ENCODE data around the gene NEMF.
"Not testable (repeated sequence)": the region's sequence is repeated elsewhere in the genome, so short reads cannot be mapped to it uniquely, and the experiment has no call there.

The NEMF gene

DNA sequence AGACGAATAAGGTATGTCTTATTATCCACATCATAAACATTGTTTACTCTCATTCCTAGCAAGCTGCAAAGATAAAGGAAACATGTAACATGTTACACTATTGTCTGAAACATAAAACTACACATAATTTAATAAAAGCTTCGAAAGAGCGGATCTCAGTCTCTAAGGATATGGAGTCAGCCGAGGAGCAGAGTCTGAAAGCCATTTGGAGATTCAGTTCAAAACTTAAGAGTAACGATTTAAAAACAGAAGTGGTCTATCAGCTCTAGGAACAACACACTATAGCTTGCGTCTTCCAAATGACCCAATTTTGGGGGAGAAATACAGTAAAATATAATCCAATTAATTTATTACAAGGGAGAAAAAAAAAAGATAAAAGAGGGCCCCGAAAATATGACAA is 775 bp downstream of the NEMF start:
- H3K4me3 ChIP-seq (replicated peaks; ENCODE audit: low read depth, low read length), result peak overlapping the region; percentile 98
- no peak for TF ChIP-seq CTCF (IDR thresholded peaks at IDR 0.05; ENCODE audit: low read length, missing control alignments)
- peak; percentile 13 for DNase-seq (ENCODE audit: low read depth)

- H3K4me3 ChIP-seq (replicated peaks; ENCODE audit: low read depth, low read length), result no peak overlapping the region
- no peak for TF ChIP-seq CTCF (IDR thresholded peaks at IDR 0.05; ENCODE audit: low read length, missing control alignments)
Observed at GRCh38 chr14:49849213-49849847, 3.3 kb downstream of the NEMF start.

DNA sequence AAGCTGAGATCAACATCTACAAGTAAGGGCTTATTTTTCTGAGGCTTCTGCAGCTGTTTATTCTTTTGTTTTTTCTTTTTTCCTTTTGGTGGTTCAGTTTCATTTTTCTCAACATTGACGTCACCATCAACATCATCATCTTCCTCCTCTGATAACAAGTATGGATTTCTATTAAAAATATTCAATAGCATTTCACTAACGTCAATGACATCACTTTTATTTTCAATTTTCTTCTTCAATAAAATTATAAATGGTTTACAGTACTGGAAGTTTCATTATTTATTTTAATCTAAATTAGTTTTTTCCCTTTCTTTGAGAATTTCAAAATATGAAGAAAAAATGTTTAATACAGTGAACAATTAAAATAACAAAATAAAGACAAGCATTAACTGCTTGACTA is 23.9 kb downstream of the NEMF start:
- no peak for TF ChIP-seq CTCF (IDR thresholded peaks at IDR 0.05; ENCODE audit: low read length, missing control alignments)
- no peak overlapping the region for H3K4me3 ChIP-seq (replicated peaks; ENCODE audit: low read depth, low read length)
- no peak for DNase-seq (ENCODE audit: low read depth)

More at GRCh38 chr14:49849213-49849847, 3.3 kb downstream of the NEMF start:
- no peak for DNase-seq (ENCODE audit: low read depth)

GRCh38 chr14:49820176-49820575 is 32.4 kb downstream of the NEMF start:
- H3K4me3 ChIP-seq (replicated peaks; ENCODE audit: low read depth, low read length), result no peak overlapping the region
- TF ChIP-seq CTCF (IDR thresholded peaks at IDR 0.05; ENCODE audit: low read length, missing control alignments), result no peak
- no peak for DNase-seq (ENCODE audit: low read depth)

DNA sequence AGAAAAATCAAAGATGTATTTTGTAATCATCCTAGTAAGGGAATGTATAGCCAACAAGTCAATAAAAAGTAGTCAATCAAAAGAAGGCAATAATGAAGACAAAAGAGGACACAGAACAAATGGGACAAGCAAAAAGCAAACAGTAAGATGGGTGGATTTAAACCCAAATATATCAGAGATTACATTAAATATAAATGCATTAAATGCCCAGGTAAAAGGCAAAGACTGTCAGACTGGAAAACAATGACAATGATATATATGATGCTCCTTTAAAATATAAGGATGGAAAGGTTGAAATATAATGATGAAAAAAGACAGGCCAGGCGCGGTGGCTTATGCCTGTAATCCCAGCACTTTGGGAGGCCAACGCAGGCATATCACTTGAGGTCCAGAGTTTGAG is 35.7 kb downstream of the NEMF start:
- H3K4me3 ChIP-seq (replicated peaks; ENCODE audit: low read depth, low read length), result no peak overlapping the region
- no peak for TF ChIP-seq CTCF (IDR thresholded peaks at IDR 0.05; ENCODE audit: low read length, missing control alignments)

DNA sequence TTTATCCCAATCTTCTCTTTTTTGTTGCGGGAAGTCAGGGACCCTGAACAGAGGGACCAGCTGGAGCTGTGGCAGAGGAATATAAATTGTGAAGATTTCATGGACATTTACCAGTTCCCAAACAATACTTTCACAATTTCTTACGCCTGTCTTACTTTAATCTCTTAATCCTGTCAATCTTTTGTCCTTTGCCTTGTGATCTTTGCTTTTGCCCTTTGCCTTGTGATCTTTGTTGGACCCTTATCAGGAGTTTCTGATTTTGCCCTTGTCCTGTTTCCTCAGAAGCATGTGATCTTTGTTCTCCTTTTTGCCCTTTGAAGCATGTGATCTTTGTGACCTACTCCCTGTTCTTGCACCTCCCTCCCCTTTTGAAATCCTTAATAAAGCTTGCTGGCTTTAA is 36.5 kb downstream of the NEMF start:
- H3K4me3 ChIP-seq (replicated peaks; ENCODE audit: low read depth, low read length); DNase-seq (ENCODE audit: low read depth): not testable (repeated sequence)

More for the DNA sequence above, 35.7 kb downstream of the NEMF start:
- DNase-seq (ENCODE audit: low read depth), result no peak

GRCh38 chr14:49808780-49809179 is 43.8 kb downstream of the NEMF start:
- DNase-seq (ENCODE audit: low read depth), result no peak
- H3K4me3 ChIP-seq (replicated peaks; ENCODE audit: low read depth, low read length), result no peak overlapping the region
- no peak for TF ChIP-seq CTCF (IDR thresholded peaks at IDR 0.05; ENCODE audit: low read length, missing control alignments)

All from fibroblast of pulmonary artery (primary cell).